HepG2 (cell line): ENCODE measurements around the gene SOWAHD. TPM values are rescaled to one million over a fixed set of nuclear protein-coding genes. Genes with fewer than 3 reads are reported as not detected.
A peak's percentile ranks its signal among the peaks of the same experiment; 100 is the strongest.

ENCODE experiments used
- ATAC-seq: fragments of 200-7000 bp; cut with Tn5 transposase; 3 replicates; pipeline ENCODE4 v1.9.1; 2020; ENCODE audit warnings: mild to moderate bottlenecking, moderate library complexity
- BruUV-seq: library from RNA; stranded (reverse); fragments of 400-500 nt; replicated peaks from 2 replicates; lab custom pipeline; 2021; lab: Mats Ljungman, UMichigan
- CTCF ChIA-PET: fragments of 300-600 bp; formaldehyde crosslinking; extraction: SDS; loops from one replicate; lab custom pipeline; 2021; ENCODE audit warnings: low total read pairs, inconsistent platforms, low intra/inter-chr PET ratio; lab: Yijun Ruan, JAX
- POLR2A ChIA-PET: fragments of 350-600 bp; sonication (Branson Sonifier 250); formaldehyde crosslinking; loops from one replicate; lab custom pipeline; 2020; ENCODE audit warnings: antibody characterized with exemption, inconsistent platforms; lab: Yijun Ruan, JAX
- DNase-seq: peaks from one replicate; pipeline ENCODE4 v3.0.0-alpha.2; 2015; ENCODE audit warnings: low spot score
- FAIRE-seq: peaks from 3 replicates; lab custom pipeline; 2011; peaks lifted over from hg19 to GRCh38; lab: Jason Lieb, UNC
- H2AFZ ChIP-seq: one replicate; pipeline ENCODE4 v1.6.1; 2011; ENCODE audit warnings: low read length, inconsistent platforms
- H3K27ac ChIP-seq: fragments of 300-600 bp; 3 replicates; pipeline ENCODE4 v1.8.0; 2011; ENCODE audit warnings: mixed run types, mild to moderate bottlenecking, mixed read lengths, low read length, inconsistent platforms; ENCODE audit not compliant: insufficient read depth; ENCODE audit errors: extremely low read length
- H3K27me3 ChIP-seq, 2 experiments: fragments of 200-600 bp in 1 of 2; 2 replicates in 1 of 2; 3 replicates in 1 of 2; pipeline versions ENCODE4 v1.6.0 to v1.8.0; 2011; ENCODE audit warnings: low read length in 2 of 2, mild to moderate bottlenecking in 2 of 2, moderate library complexity in 2 of 2, inconsistent platforms in 1 of 2; ENCODE audit not compliant: insufficient read depth in 2 of 2, control insufficient read depth in 1 of 2
- H3K36me3 ChIP-seq, 2 experiments: fragments of 200-600 bp in 1 of 2; replicated peaks in 1 of 2; 2 replicates in 1 of 2; 3 replicates in 1 of 2; pipeline versions ENCODE4 v1.5.1 to v1.8.0; 2011; ENCODE audit warnings: low read length in 2 of 2, inconsistent platforms in 1 of 2; ENCODE audit not compliant: insufficient read depth in 2 of 2, control insufficient read depth in 1 of 2
- H3K4me1 ChIP-seq: 2 replicates; pipeline ENCODE4 v1.5.1; 2012; ENCODE audit warnings: low read length, inconsistent platforms; ENCODE audit not compliant: insufficient read depth
- H3K4me2 ChIP-seq: 2 replicates; pipeline ENCODE4 v1.6.0; 2011; ENCODE audit warnings: low read depth, low read length, inconsistent platforms
- H3K4me3 ChIP-seq, 3 experiments: fragments of 200-600 bp in 1 of 3; sonication (generic), shearing (Covaris generic) in 1 of 3; replicated peaks in 1 of 3; 2 replicates each; pipeline ENCODE4 v1.5.1; 2011 to 2016; ENCODE audit warnings: low read length in 3 of 3, inconsistent platforms in 2 of 3, low read depth in 2 of 3, mild to moderate bottlenecking in 2 of 3, control low read depth in 1 of 3, mixed read lengths in 1 of 3; ENCODE audit not compliant: insufficient read depth in 1 of 3
- H3K79me2 ChIP-seq: one replicate; pipeline ENCODE4 v1.6.1; 2011; ENCODE audit warnings: low read length, inconsistent platforms; ENCODE audit not compliant: insufficient read depth
- H3K9ac ChIP-seq: 2 replicates; pipeline ENCODE4 v1.6.0; 2011; ENCODE audit warnings: mild to moderate bottlenecking, low read depth, low read length, inconsistent platforms; ENCODE audit not compliant: insufficient read depth
- H3K9me3 ChIP-seq: 2 replicates; pipeline ENCODE4 v1.5.1; 2012; ENCODE audit warnings: mild to moderate bottlenecking, low read length
- H4K20me1 ChIP-seq: 2 replicates; pipeline ENCODE4 v1.6.0; 2011; ENCODE audit warnings: inconsistent platforms, mild to moderate bottlenecking, low read length, moderate library complexity; ENCODE audit not compliant: insufficient read depth
- ATRX ChIP-seq: sonication (generic); formaldehyde crosslinking; IDR thresholded peaks from 2 replicates; pipeline ENCODE4 v1.4.0; 2020; ENCODE audit warnings: missing genetic modification reagents, borderline replicate concordance
- DRAP1 ChIP-seq: IDR thresholded peaks from 2 replicates; pipeline ENCODE4 v1.6.1; 2016; ENCODE audit warnings: missing genetic modification reagents, missing compliant biosample characterization
- ERF ChIP-seq: IDR thresholded peaks from 2 replicates; pipeline ENCODE4 v1.6.1; 2018; ENCODE audit warnings: missing biosample characterization, missing genetic modification reagents
- GATA4 ChIP-seq: sonication (generic); IDR thresholded peaks from 2 replicates; pipeline ENCODE4 v1.6.1; 2016; ENCODE audit warnings: antibody characterized with exemption, low read depth, borderline replicate concordance
- HOXA5 ChIP-seq: sonication (generic); formaldehyde crosslinking; IDR thresholded peaks from 2 replicates; pipeline ENCODE4 v1.4.0; 2020; ENCODE audit warnings: missing genetic modification reagents
- JARID2 ChIP-seq: sonication (generic); formaldehyde crosslinking; IDR thresholded peaks from 2 replicates; pipeline ENCODE4 v1.8.1; 2023; ENCODE audit warnings: missing genetic modification reagents, inconsistent platforms; ENCODE audit not compliant: insufficient replicate concordance
- MNT ChIP-seq: fragments of 450-650 bp; IDR thresholded peaks from 2 replicates; pipeline ENCODE4 v1.6.1; 2016
- PITX1 ChIP-seq: sonication (generic); formaldehyde crosslinking; IDR thresholded peaks from 2 replicates; pipeline ENCODE4 v1.5.1; 2020; ENCODE audit warnings: mild to moderate bottlenecking, missing genetic modification reagents
- PRPF4 ChIP-seq: fragments of 200-400 bp; formaldehyde crosslinking; IDR thresholded peaks from 2 replicates; pipeline ENCODE4 v1.6.1; 2016; ENCODE audit warnings: low read length, low read depth; ENCODE audit not compliant: poor library complexity, severe bottlenecking
- SMYD3 ChIP-seq: sonication (generic); formaldehyde crosslinking; IDR thresholded peaks from 2 replicates; pipeline ENCODE4 v1.8.1; 2023; ENCODE audit warnings: mild to moderate bottlenecking, missing genetic modification reagents
- ZFP41 ChIP-seq: sonication (generic); formaldehyde crosslinking; IDR thresholded peaks from 2 replicates; pipeline ENCODE4 v1.4.0; 2020; ENCODE audit warnings: mild to moderate bottlenecking, missing genetic modification reagents, borderline replicate concordance
- ZFY ChIP-seq: sonication (generic); formaldehyde crosslinking; IDR thresholded peaks from 2 replicates; pipeline ENCODE4 v1.4.0; 2020; ENCODE audit warnings: missing genetic modification reagents
- ZMYM2 ChIP-seq: sonication (generic); formaldehyde crosslinking; IDR thresholded peaks from 2 replicates; pipeline ENCODE4 v1.8.0; 2022; ENCODE audit warnings: mild to moderate bottlenecking, missing genetic modification reagents
- ZNF17 ChIP-seq: sonication (generic); formaldehyde crosslinking; IDR thresholded peaks from 2 replicates; pipeline ENCODE4 v1.5.0; 2020; ENCODE audit warnings: mild to moderate bottlenecking, missing genetic modification reagents
- ZNF225 ChIP-seq: sonication (generic); formaldehyde crosslinking; IDR thresholded peaks from 2 replicates; pipeline ENCODE4 v1.4.0; 2020; ENCODE audit warnings: mild to moderate bottlenecking, missing genetic modification reagents
- ZNF883 ChIP-seq: sonication (generic); formaldehyde crosslinking; IDR thresholded peaks from 2 replicates; pipeline ENCODE4 v1.5.1; 2020; ENCODE audit warnings: mild to moderate bottlenecking, missing genetic modification reagents; ENCODE audit errors: not compliant biosample characterization
- WGBS: methylation state at CpG from one replicate; pipeline ENCODE4 v1.1.6; 2017; ENCODE audit warnings: low lambda C conversion rate; 5-methylcytosine and 5-hydroxymethylcytosine counted together
- in situ Hi-C: cut with HindIII; loops from 2 replicates; pipeline ENCODE4 v1.10.0; 2017; ENCODE audit warnings: low pct_unique_long_range_greater_than_20kb; ENCODE audit not compliant: extremely low pct_ligation_motif_present
- intact Hi-C: fragments of 100-400 bp; cut with micrococcal nuclease; formaldehyde crosslinking; loops from one replicate; pipeline ENCODE4 v1.10.0; 2022; ENCODE audit not compliant: unreplicated experiment
- polyA plus RNA-seq, 8 experiments: library from polyadenylated mRNA; depleted of rRNA in 3 of 8; stranded (reverse) in 7 of 8; unstranded in 1 of 8; fragments of >200 nt; fragmentation: Illumina TruSeq in 4 of 8; extraction: Trizol in 4 of 8; gene quantifications; 2 replicates each; pipeline versions ENCODE4 v1.2.1 to v1.2.3, GENCODE V29; 2011 to 2016; ENCODE audit warnings: low read depth in 4 of 8, missing spikeins in 1 of 8, mixed read lengths in 1 of 8; ENCODE audit not compliant: insufficient read depth in 1 of 8
- total RNA-seq, 5 experiments: library from RNA; depleted of rRNA; stranded (reverse); fragments of >200 nt; fragmentation: Illumina TruSeq; extraction: Trizol; gene quantifications; 2 replicates each; pipeline ENCODE4 v1.2.3, GENCODE V29; 2016; ENCODE audit warnings: low read depth in 1 of 5
- TF ChIP-seq, protein P1 (sequence below): sonication (generic); formaldehyde crosslinking; IDR thresholded peaks from 2 replicates; pipeline ENCODE4 v1.4.0; 2020; ENCODE audit warnings: low read depth, mild to moderate bottlenecking, missing genetic modification reagents
- TF ChIP-seq, protein P2 (sequence below): sonication (generic); formaldehyde crosslinking; conservative IDR thresholded peaks from 2 replicates; pipeline ENCODE4 v1.8.0; 2022; ENCODE audit warnings: missing genetic modification reagents

The SOWAHD gene
- total and polyA plus RNA-seq, 2 of the 13 experiments (the other 11 are each of a cell fraction or from before 2014, with no cell fraction given): 1.0 to 1.3 TPM

- no peak for TF ChIP-seq PITX1
- no peak for TF ChIP-seq ZNF17 (CRISPR knock-in tag)
- TF ChIP-seq PRPF4: no peak
- TF ChIP-seq ZNF225: no peak
- TF ChIP-seq ZFP41 (CRISPR knock-in tag): no peak
- 0 out of 2 replicates have a peak, but pooled peaks have one; percentile 19 for TF ChIP-seq SMYD3 (CRISPR knock-in tag)
- no peak for TF ChIP-seq JARID2
- no peak for TF ChIP-seq ZNF883 (CRISPR knock-in tag)
- no peak for TF ChIP-seq ERF (CRISPR knock-in tag)
- no peak for TF ChIP-seq ATRX (CRISPR knock-in tag)
- TF ChIP-seq MNT: no peak
Measured at GRCh38 chrX:119790977-119791436, 32.6 kb downstream of the SOWAHD start (continued).

DNA sequence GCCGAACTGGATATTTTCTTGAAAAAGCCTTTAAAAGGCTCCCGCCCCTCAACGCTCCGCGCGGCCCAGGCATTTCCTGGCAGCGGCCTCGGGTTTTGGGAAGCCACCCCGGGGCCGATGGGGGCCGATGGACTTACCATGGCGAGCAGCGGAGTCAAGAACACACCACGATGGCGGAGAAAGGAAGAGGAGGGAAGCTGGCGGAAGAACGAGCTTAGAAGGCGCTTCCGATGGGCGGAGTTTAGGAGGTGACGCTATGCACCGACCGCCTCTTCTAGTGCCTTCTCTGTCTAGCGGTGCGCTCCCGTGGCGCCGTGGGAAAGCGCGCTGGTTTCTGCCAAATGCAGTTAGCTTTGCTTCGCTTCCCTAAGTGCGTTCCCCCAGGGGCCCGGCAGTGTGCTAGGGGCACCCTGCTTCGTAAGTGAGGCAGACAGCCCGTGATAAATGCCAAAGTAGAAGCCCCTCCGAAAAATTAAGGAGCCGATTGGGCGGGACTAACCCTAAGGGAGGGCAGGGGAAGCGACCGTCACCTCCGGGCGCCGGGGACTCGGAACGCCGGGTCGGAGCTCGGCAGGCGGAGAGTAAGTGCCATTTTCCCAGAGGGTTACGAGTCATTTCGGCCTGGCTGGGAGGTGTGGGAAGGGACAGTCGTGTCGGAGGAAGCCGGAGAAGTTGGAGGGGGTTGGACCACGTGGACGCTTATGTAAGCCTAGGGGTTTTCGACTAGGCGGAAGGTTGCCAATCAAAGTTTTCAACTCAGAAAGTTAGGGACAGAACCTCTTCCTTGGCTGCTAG lies 33.2 kb downstream of the SOWAHD start, which contains the start of gene RPL39:
Gene RPL39 (minus strand): TSS at position 194 of the 795 bp plus-strand sequence. CDS start 54 bp downstream, at position 140.
- peak; percentile 95 for ATAC-seq
- Histone ChIP-seq H3K36me3 (peaks cover 0 to 18% of the 10 kb centered on the region in 2 experiments; a peak in 1 of 5 replicates), H3K27me3 (no peaks in the 10 kb centered on the region), H3K4me2 (peak within 1 kb of the TSS; percentile 84), H3K79me2 (peaks cover 45% of the 10 kb centered on the region), H3K4me1 (peaks cover 38% of the 10 kb centered on the region), H3K9me3 (no peaks in the 10 kb centered on the region), H4K20me1 (peaks cover 38% of the 10 kb centered on the region), H2AFZ (no peak within 1 kb of the TSS), H3K27ac (peak within 1 kb of the TSS; percentile 98), H3K4me3 (peak within 1 kb of the TSS; percentile 77 to 83 (median 79)), H3K9ac (peak within 1 kb of the TSS; percentile 88)
- in situ Hi-C loops: no loop called here
- ChIA-PET POLR2A (interaction anchor here (0.7 to 3.1 kb wide), 31 partner anchors 9 to 323 kb away, joined by 3 to 78 read pairs (median 5); partner anchors contain the start of genes NDUFA1, NKAP, RNF113A and SEPTIN6), CTCF (no interaction called here)
- intact Hi-C loops: loop anchor here (2.0 kb wide), 2 partner anchors 35 to 79 kb away; partner anchors contain the start of genes NDUFA1 and RNF113A
- peak; percentile 4 for FAIRE-seq
- TSS peak; percentile 88 for BruUV-seq
- DNase-seq: peak; percentile 81
- 0% methylated on average over 21 of the region's 58 CpGs for WGBS
- TF ChIP-seq, protein P1, sequence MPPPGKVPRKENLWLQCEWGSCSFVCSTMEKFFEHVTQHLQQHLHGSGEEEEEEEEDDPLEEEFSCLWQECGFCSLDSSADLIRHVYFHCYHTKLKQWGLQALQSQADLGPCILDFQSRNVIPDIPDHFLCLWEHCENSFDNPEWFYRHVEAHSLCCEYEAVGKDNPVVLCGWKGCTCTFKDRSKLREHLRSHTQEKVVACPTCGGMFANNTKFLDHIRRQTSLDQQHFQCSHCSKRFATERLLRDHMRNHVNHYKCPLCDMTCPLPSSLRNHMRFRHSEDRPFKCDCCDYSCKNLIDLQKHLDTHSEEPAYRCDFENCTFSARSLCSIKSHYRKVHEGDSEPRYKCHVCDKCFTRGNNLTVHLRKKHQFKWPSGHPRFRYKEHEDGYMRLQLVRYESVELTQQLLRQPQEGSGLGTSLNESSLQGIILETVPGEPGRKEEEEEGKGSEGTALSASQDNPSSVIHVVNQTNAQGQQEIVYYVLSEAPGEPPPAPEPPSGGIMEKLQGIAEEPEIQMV (CRISPR knock-in tag): peak; percentile 9; the same call in 1 of the 2 replicates
- TF ChIP-seq ZFY (CRISPR knock-in tag): peak; percentile 83
- peak; percentile 95 for TF ChIP-seq DRAP1 (CRISPR knock-in tag)
- TF ChIP-seq, protein P2, sequence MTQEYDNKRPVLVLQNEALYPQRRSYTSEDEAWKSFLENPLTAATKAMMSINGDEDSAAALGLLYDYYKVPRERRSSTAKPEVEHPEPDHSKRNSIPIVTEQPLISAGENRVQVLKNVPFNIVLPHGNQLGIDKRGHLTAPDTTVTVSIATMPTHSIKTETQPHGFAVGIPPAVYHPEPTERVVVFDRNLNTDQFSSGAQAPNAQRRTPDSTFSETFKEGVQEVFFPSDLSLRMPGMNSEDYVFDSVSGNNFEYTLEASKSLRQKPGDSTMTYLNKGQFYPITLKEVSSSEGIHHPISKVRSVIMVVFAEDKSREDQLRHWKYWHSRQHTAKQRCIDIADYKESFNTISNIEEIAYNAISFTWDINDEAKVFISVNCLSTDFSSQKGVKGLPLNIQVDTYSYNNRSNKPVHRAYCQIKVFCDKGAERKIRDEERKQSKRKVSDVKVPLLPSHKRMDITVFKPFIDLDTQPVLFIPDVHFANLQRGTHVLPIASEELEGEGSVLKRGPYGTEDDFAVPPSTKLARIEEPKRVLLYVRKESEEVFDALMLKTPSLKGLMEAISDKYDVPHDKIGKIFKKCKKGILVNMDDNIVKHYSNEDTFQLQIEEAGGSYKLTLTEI: no peak
- 0 out of 2 replicates have a peak, but pooled peaks have one; percentile 40 for TF ChIP-seq GATA4
- no peak for TF ChIP-seq ZMYM2 (CRISPR knock-in tag)
- peak; percentile 53; the same call in 1 of the 2 replicates for TF ChIP-seq HOXA5 (CRISPR knock-in tag)
